Endodermal cell (in vitro differentiated cells): ENCODE results near the gene GDAP1L1. TPM values are rescaled to one million over a fixed set of nuclear protein-coding genes. Genes with fewer than 3 reads are reported as not detected.

ENCODE experiments used
- DNase-seq: peaks from one replicate; pipeline ENCODE4 v3.0.0-alpha.2; 2017
- H3K27ac ChIP-seq: 2 replicates; pipeline ENCODE4 v1.5.1; 2013; ENCODE audit warnings: mild to moderate bottlenecking, low read depth, low read length, moderate library complexity
- H3K27me3 ChIP-seq: 2 replicates; pipeline ENCODE4 v1.6.1; 2013; ENCODE audit warnings: mild to moderate bottlenecking, low read length, moderate library complexity; ENCODE audit not compliant: insufficient read depth, control insufficient read depth, poor library complexity, severe bottlenecking
- H3K36me3 ChIP-seq: 2 replicates; pipeline ENCODE4 v1.7.0; 2013; ENCODE audit warnings: mild to moderate bottlenecking, low read length, moderate library complexity; ENCODE audit not compliant: control insufficient read depth, insufficient read depth
- H3K4me1 ChIP-seq: one replicate; pipeline ENCODE4 v1.7.0; 2013; ENCODE audit warnings: low read length; ENCODE audit not compliant: control insufficient read depth, insufficient read depth
- H3K4me3 ChIP-seq: 2 replicates; pipeline ENCODE4 v1.5.1; 2013; ENCODE audit warnings: mild to moderate bottlenecking, low read length, moderate library complexity
- H3K9ac ChIP-seq: 2 replicates; pipeline ENCODE4 v1.6.1; 2013; ENCODE audit warnings: mild to moderate bottlenecking, low read length, moderate library complexity; ENCODE audit not compliant: poor library complexity, severe bottlenecking; ENCODE audit errors: extremely low read depth
- H3K9me3 ChIP-seq: 2 replicates; pipeline ENCODE4 v1.6.1; 2013; ENCODE audit warnings: mild to moderate bottlenecking, low read length, moderate library complexity; ENCODE audit not compliant: control insufficient read depth
- H3K27ac Mint-ChIP-seq: 2 replicates; pipeline ENCODE4 v1.8.0; 2020; ENCODE audit warnings: mixed read lengths
- H3K27me3 Mint-ChIP-seq: 2 replicates; pipeline ENCODE4 v1.8.0; 2021; ENCODE audit warnings: mild to moderate bottlenecking, mixed read lengths; ENCODE audit not compliant: insufficient read depth
- H3K36me3 Mint-ChIP-seq: 2 replicates; pipeline ENCODE4 v1.8.0; 2020; ENCODE audit warnings: low read depth, mixed read lengths
- H3K4me1 Mint-ChIP-seq: 2 replicates; pipeline ENCODE4 v1.8.0; 2020; ENCODE audit warnings: mixed read lengths
- H3K4me3 Mint-ChIP-seq: 2 replicates; pipeline ENCODE4 v1.8.0; 2020; ENCODE audit warnings: mild to moderate bottlenecking, moderate library complexity, mixed read lengths
- H3K9me3 Mint-ChIP-seq: 2 replicates; pipeline ENCODE4 v1.8.0; 2020; ENCODE audit warnings: mild to moderate bottlenecking, mixed read lengths
- CTCF ChIP-seq: fragments of 200-600 bp; sonication (generic); conservative IDR thresholded peaks from 2 replicates; pipeline ENCODE4 v1.5.0; 2021; ENCODE audit warnings: antibody characterized with exemption, mild to moderate bottlenecking
- WGBS, 2 experiments: methylation state at CpG; one replicate each; pipeline versions ENCODE4 v1.1.5 to v1.1.7; 2013; ENCODE audit warnings: missing lambda C conversion rate in 2 of 2, mixed read lengths in 1 of 2; ENCODE audit not compliant: insufficient coverage in 1 of 2, insufficient read length in 1 of 2; 5-methylcytosine and 5-hydroxymethylcytosine counted together
- total RNA-seq, 2 donors: library from RNA; stranded (reverse); fragmentation: NEBNext Ultra II Directional in 1 of 2; extraction: Animal tissue kit (Norgen Biotek cat#: 25700) in 1 of 2; gene quantifications; 2 replicates in 1 of 2; 3 replicates in 1 of 2; pipeline ENCODE4 v1.2.1, GENCODE V29; 2021

The GDAP1L1 gene
- total RNA-seq, 2 donors from 2014 or later: 1.9 TPM; not detected in 1

DNA sequence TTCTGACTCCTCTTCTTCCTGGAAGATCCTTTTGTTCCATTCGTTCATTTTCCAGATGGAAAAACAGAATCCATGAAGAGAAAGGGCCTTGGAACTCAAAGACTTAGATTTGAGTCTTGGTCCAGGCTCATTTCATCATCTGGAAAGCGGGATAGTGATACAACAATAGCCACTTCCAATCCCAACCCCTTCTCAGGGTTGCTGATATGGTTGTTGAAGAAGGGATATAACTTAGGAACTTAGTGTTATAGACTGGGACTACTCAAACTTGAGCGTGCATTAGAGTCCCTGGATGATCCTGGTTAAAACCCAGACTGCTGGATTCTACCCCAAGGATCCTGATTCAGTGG, 1.3 kb downstream of the GDAP1L1 start:
- DNase-seq: no peak
- Histone ChIP-seq H3K36me3 (no peaks in the 10 kb centered on the region), H3K27me3 (peaks cover 26% of the 10 kb centered on the region), H3K9ac (no peak overlapping the region), H3K9me3 (no peaks in the 10 kb centered on the region), H3K4me3 (no peak overlapping the region), H3K27ac (no peak overlapping the region), H3K4me1 (no peaks in the 10 kb centered on the region)
- WGBS, 2 experiments: 28 to 36% methylated on average over 2 to 3 of the region's 3 CpGs
- no peak for TF ChIP-seq CTCF
- H3K4me3 Mint-ChIP-seq: peak overlapping the region; percentile 59
- H3K9me3 Mint-ChIP-seq: no peaks in the 10 kb centered on the region
- no peaks in the 10 kb centered on the region for H3K36me3 Mint-ChIP-seq
- H3K27ac Mint-ChIP-seq: no peak overlapping the region
- peaks cover 3% of the 10 kb centered on the region for H3K4me1 Mint-ChIP-seq
- peaks cover 37% of the 10 kb centered on the region for H3K27me3 Mint-ChIP-seq

DNA sequence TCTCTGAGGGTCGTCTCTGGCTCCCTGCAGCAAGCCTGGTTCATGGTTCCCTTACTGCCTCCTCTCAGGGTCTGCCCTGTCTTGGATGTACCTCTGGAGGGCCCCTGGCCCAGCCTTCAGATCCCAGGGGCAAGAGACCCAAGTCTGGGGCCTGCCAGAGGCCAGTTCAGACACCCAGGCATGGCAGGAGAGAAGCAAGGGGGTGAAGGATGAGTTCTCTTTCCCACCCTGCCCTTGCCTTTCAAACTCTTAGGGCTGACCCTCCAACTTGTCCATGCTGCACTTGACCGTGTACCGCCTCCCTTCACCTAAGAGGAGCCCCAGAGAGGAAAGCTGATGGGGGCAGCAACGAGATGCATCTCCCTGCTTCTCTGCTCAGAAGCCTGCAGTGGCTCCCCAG, 4.2 kb downstream of the GDAP1L1 start:
- Histone ChIP-seq H3K9me3 (no peaks in the 10 kb centered on the region), H3K9ac (no peak overlapping the region), H3K36me3 (no peaks in the 10 kb centered on the region), H3K4me3 (no peak overlapping the region), H3K27me3 (peaks cover 9% of the 10 kb centered on the region), H3K4me1 (no peaks in the 10 kb centered on the region), H3K27ac (no peak overlapping the region)
- TF ChIP-seq CTCF: no peak
- DNase-seq: no peak
- WGBS, 2 experiments: 50 to 85% methylated on average over 1 to 4 of the region's 4 CpGs
- no peak overlapping the region for H3K27ac Mint-ChIP-seq
- no peaks in the 10 kb centered on the region for H3K36me3 Mint-ChIP-seq
- no peaks in the 10 kb centered on the region for H3K9me3 Mint-ChIP-seq
- H3K4me1 Mint-ChIP-seq: peaks cover 3% of the 10 kb centered on the region
- H3K4me3 Mint-ChIP-seq: no peak overlapping the region
- peaks cover 19% of the 10 kb centered on the region for H3K27me3 Mint-ChIP-seq

DNA sequence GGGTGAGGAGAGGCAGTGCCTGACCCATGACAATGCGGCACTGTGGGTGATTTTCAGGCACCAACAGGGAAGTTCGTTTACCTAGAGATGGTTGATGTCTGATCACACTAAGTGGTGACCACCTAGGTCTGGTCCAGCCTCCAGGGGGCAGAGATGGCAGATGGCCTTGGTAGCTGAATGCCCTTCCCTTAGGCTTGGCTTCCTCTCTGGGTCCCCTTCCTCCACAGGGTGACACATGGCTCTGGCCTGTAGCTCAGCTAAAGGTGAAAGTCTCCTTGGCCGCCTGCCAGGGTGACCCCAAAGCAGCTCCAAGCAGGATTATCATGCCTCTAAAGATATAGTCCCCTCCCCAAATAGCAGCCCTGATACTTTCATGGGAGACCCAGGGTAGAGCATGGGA, 6.4 kb downstream of the GDAP1L1 start:
- Histone ChIP-seq H3K4me1 (no peaks in the 10 kb centered on the region), H3K9ac (no peak overlapping the region), H3K27me3 (peaks cover 11% of the 10 kb centered on the region), H3K9me3 (no peaks in the 10 kb centered on the region), H3K36me3 (no peaks in the 10 kb centered on the region), H3K4me3 (no peak overlapping the region), H3K27ac (no peak overlapping the region)
- Mint-ChIP-seq H3K36me3 (no peaks in the 10 kb centered on the region), H3K27ac (no peak overlapping the region), H3K4me3 (no peak overlapping the region), H3K9me3 (no peaks in the 10 kb centered on the region), H3K4me1 (peaks cover under 1% of the 10 kb centered on the region), H3K27me3 (peaks cover 13% of the 10 kb centered on the region)
- WGBS, 2 experiments: 65 to 77% methylated on average over 3 of the region's 3 CpGs
- peak; percentile 73 for DNase-seq
- peak; percentile 62 for TF ChIP-seq CTCF
